Testis (tissue), 3 donors: ENCODE measurements around the gene RPTOR. TPM values are rescaled to one million over a fixed set of nuclear protein-coding genes. Genes with fewer than 3 reads are reported as not detected.
"Not testable (repeated sequence)": the region's sequence is repeated elsewhere in the genome, so short reads cannot be mapped to it uniquely, and the experiment has no call there.

Experiments
- DNase-seq: peaks from one replicate; pipeline ENCODE4 v3.0.0-alpha.2; 2019
- H3K27ac ChIP-seq, 2 donors: fragments of 200-600 bp; sonication (generic); one replicate each; pipeline ENCODE4 v1.5.1; 2019
- H3K27me3 ChIP-seq: fragments of 200-600 bp; sonication (generic); one replicate; pipeline ENCODE4 v1.5.1; 2019
- H3K36me3 ChIP-seq: fragments of 200-600 bp; sonication (generic); one replicate; pipeline ENCODE4 v1.5.1; 2017; ENCODE audit warnings: low read depth; ENCODE audit errors: missing control alignments
- H3K4me1 ChIP-seq: fragments of 200-600 bp; sonication (generic); one replicate; pipeline ENCODE4 v1.5.1; 2019
- H3K4me3 ChIP-seq, 2 donors: fragments of 200-600 bp; sonication (generic); one replicate each; pipeline ENCODE4 v1.5.1; 2017 to 2019
- H3K9me3 ChIP-seq: fragments of 200-600 bp; sonication (generic); one replicate; pipeline ENCODE4 v1.5.1; 2017
- CTCF ChIP-seq, 3 experiments: fragments of 450-650 bp in 2 of 3; fragments of 200-600 bp in 1 of 3; sonication (generic) in 1 of 3; IDR thresholded peaks; one replicate each; pipeline ENCODE4 v1.5.1; 2016 to 2019; ENCODE audit warnings: antibody characterized with exemption in 3 of 3, mild to moderate bottlenecking in 2 of 3, moderate library complexity in 1 of 3
- POLR2A ChIP-seq: fragments of 450-650 bp; IDR thresholded peaks from one replicate; pipeline ENCODE4 v1.6.1; 2017; ENCODE audit warnings: antibody characterized with exemption, mild to moderate bottlenecking, moderate library complexity
- WGBS, 2 donors: methylation state at CpG; one replicate each; pipeline ENCODE4 v1.1.5; 2018; 5-methylcytosine and 5-hydroxymethylcytosine counted together
- intact Hi-C: fragments of 100-400 bp; cut with DNase I; formaldehyde crosslinking; loops from one replicate; pipeline ENCODE4 v1.15.1; 2023; ENCODE audit warnings: low total_unique reads
- polyA plus RNA-seq: library from polyadenylated mRNA; stranded (reverse); fragments of 350-450 nt; fragmentation: Illumina TruSeq; extraction: RNeasy Lipid Tissue Mini Kit (QIAGEN cat#74804); gene quantifications from one replicate; pipeline ENCODE4 v1.2.3, GENCODE V29; 2014; ENCODE audit warnings: low read depth, low replicate concordance; ENCODE audit not compliant: insufficient read depth
- total RNA-seq, 2 donors: library from RNA; depleted of rRNA; stranded (reverse); fragments of >200 nt; gene quantifications; one replicate each; pipeline ENCODE4 v1.2.3, GENCODE V29; 2016

RPTOR gene
- total and polyA plus RNA-seq, 3 donors from 2014 or later: 21.8 to 68.3 (median 56.6) TPM

GRCh38 chr17:80696964-80697363 lies 152.3 kb downstream of the RPTOR start:
- Histone ChIP-seq H3K4me3 (no peak overlapping the region), H3K4me1 (peaks cover 16% of the 10 kb centered on the region), H3K27ac (no peak overlapping the region), H3K27me3 (no peaks in the 10 kb centered on the region), H3K9me3 (no peaks in the 10 kb centered on the region), H3K36me3 (no peaks in the 10 kb centered on the region)
- 81 to 89% methylated on average over 5 of the region's 5 CpGs for WGBS, 2 donors
- TF ChIP-seq CTCF (IDR thresholded peaks at IDR 0.05) (no peak), POLR2A (no peak)
- intact Hi-C loops: no loop called here
- DNase-seq: no peak

GRCh38 chr17:80698297-80698696 lies 153.7 kb downstream of the RPTOR start:
- Histone ChIP-seq H3K36me3 (no peaks in the 10 kb centered on the region), H3K4me3 (no peak overlapping the region), H3K27ac (no peak overlapping the region), H3K4me1 (peaks cover 16% of the 10 kb centered on the region), H3K27me3 (no peaks in the 10 kb centered on the region), H3K9me3 (no peaks in the 10 kb centered on the region)
- TF ChIP-seq POLR2A (no peak), CTCF (IDR thresholded peaks at IDR 0.05) (no peak)
- DNase-seq: no peak
- WGBS, 2 donors: 94% methylated on average over 14 of the region's 14 CpGs
- intact Hi-C loops: no loop called here

- 86 to 92% methylated on average over 1 to 3 of the region's 3 CpGs for WGBS, 2 donors
- intact Hi-C loops, H3K4me3 ChIP-seq, H3K9me3 ChIP-seq, H3K36me3 ChIP-seq, H3K27ac ChIP-seq, H3K27me3 ChIP-seq, DNase-seq: not testable (repeated sequence)
- H3K4me1 ChIP-seq: peaks cover 16% of the 10 kb centered on the region
These were observed 154.6 kb downstream of the RPTOR start for GRCh38 chr17:80699205-80699604.

GRCh38 chr17:80701730-80702129 lies 157.1 kb downstream of the RPTOR start:
- intact Hi-C loops: no loop called here
- Histone ChIP-seq H3K4me1 (no peaks in the 10 kb centered on the region), H3K27me3 (no peaks in the 10 kb centered on the region), H3K4me3 (no peak overlapping the region), H3K36me3 (no peaks in the 10 kb centered on the region), H3K27ac (no peak overlapping the region), H3K9me3 (no peaks in the 10 kb centered on the region)
- TF ChIP-seq POLR2A (no peak), CTCF (IDR thresholded peaks at IDR 0.05) (no peak)
- DNase-seq: no peak
- WGBS, 2 donors: 90 to 93% methylated on average over 9 of the region's 9 CpGs

- 90% methylated on average over 18 of the region's 18 CpGs for WGBS, 2 donors
- H3K4me3 ChIP-seq: no peak overlapping the region
- intact Hi-C loops: no loop called here
These were observed 157.9 kb downstream of the RPTOR start for GRCh38 chr17:80702315-80703141.

More at GRCh38 chr17:80702315-80703141, 157.9 kb downstream of the RPTOR start:
- Histone ChIP-seq H3K27ac (no peak overlapping the region), H3K27me3 (no peaks in the 10 kb centered on the region), H3K4me1 (no peaks in the 10 kb centered on the region), H3K36me3 (no peaks in the 10 kb centered on the region), H3K9me3 (no peaks in the 10 kb centered on the region)
- no peak for DNase-seq
- TF ChIP-seq CTCF (IDR thresholded peaks at IDR 0.05) (no peak), POLR2A (no peak)
